Neuronal stem cell (in vitro differentiated cells): ENCODE results near the gene UBE2C.

Experiments used
- DNase-seq: peaks from one replicate; pipeline ENCODE4 v3.0.0-alpha.2; 2013; ENCODE audit warnings: low spot score
- H2AFZ ChIP-seq: one replicate; pipeline ENCODE4 v1.6.1; 2013; ENCODE audit warnings: mild to moderate bottlenecking, low read length, inconsistent platforms
- H2AK5ac ChIP-seq: 2 replicates; pipeline ENCODE4 v1.6.1; 2013; ENCODE audit warnings: low read depth, mild to moderate bottlenecking, inconsistent platforms, low read length, moderate library complexity, mixed read lengths
- H2BK120ac ChIP-seq: 2 replicates; pipeline ENCODE4 v1.6.1; 2013; ENCODE audit warnings: low read depth, mild to moderate bottlenecking, inconsistent platforms, low read length, moderate library complexity, mixed read lengths
- H2BK12ac ChIP-seq: one replicate; pipeline ENCODE4 v1.6.1; 2013; ENCODE audit warnings: low read length, inconsistent platforms
- H2BK15ac ChIP-seq: 2 replicates; pipeline ENCODE4 v1.6.1; 2013; ENCODE audit warnings: mild to moderate bottlenecking, low read length, inconsistent platforms, mixed read lengths
- H2BK5ac ChIP-seq: one replicate; pipeline ENCODE4 v1.6.1; 2013; ENCODE audit warnings: inconsistent platforms, mild to moderate bottlenecking, low read length, moderate library complexity
- H3K14ac ChIP-seq: one replicate; pipeline ENCODE4 v1.6.1; 2013; ENCODE audit warnings: low read length, inconsistent platforms
- H3K18ac ChIP-seq: 2 replicates; pipeline ENCODE4 v1.6.1; 2013; ENCODE audit warnings: low read length, inconsistent platforms
- H3K23ac ChIP-seq: 2 replicates; pipeline ENCODE4 v1.6.1; 2013; ENCODE audit warnings: low read depth, mild to moderate bottlenecking, mixed read lengths, low read length, inconsistent platforms; ENCODE audit not compliant: poor library complexity
- H3K27ac ChIP-seq: replicated peaks from 3 replicates; pipeline ENCODE4 v1.5.1; 2013; ENCODE audit warnings: low read length, inconsistent platforms
- H3K27me3 ChIP-seq, 3 experiments: 2 replicates each; pipeline ENCODE4 v1.6.1; 2013; ENCODE audit warnings: low read length in 3 of 3, mild to moderate bottlenecking in 2 of 3, inconsistent platforms in 1 of 3, low read depth in 1 of 3, mixed read lengths in 1 of 3, moderate library complexity in 1 of 3; ENCODE audit not compliant: control insufficient read depth in 3 of 3, insufficient read depth in 3 of 3
- H3K36me3 ChIP-seq, 2 donors: replicated peaks in 1 of 2; 2 replicates each; pipeline ENCODE4 v1.6.1; 2013; ENCODE audit warnings: low read length in 2 of 2; ENCODE audit not compliant: control insufficient read depth in 2 of 2, insufficient read depth in 2 of 2
- H3K4ac ChIP-seq: 2 replicates; pipeline ENCODE4 v1.6.1; 2013; ENCODE audit warnings: inconsistent platforms, mild to moderate bottlenecking, low read length, moderate library complexity
- H3K4me1 ChIP-seq, 2 donors: 1 replicate in 1 of 2; 2 replicates in 1 of 2; pipeline ENCODE4 v1.6.1; 2013; ENCODE audit warnings: low read length in 2 of 2, low read depth in 1 of 2; ENCODE audit not compliant: control insufficient read depth in 2 of 2, insufficient read depth in 1 of 2
- H3K4me2 ChIP-seq: one replicate; pipeline ENCODE4 v1.6.1; 2013; ENCODE audit warnings: mild to moderate bottlenecking, low read length, inconsistent platforms; ENCODE audit not compliant: insufficient read depth, poor library complexity, severe bottlenecking
- H3K4me3 ChIP-seq, 2 donors: 2 replicates each; pipeline ENCODE4 v1.5.1; 2013; ENCODE audit warnings: low read length in 2 of 2, mild to moderate bottlenecking in 2 of 2, inconsistent platforms in 1 of 2, moderate library complexity in 1 of 2
- H3K79me1 ChIP-seq: one replicate; pipeline ENCODE4 v1.6.1; 2013; ENCODE audit warnings: low read depth, mild to moderate bottlenecking, inconsistent platforms, low read length, moderate library complexity
- H3K9ac ChIP-seq: one replicate; pipeline ENCODE4 v1.6.1; 2013; ENCODE audit warnings: mild to moderate bottlenecking, low read depth, low read length, inconsistent platforms; ENCODE audit not compliant: poor library complexity
- H3K9me3 ChIP-seq, 2 donors: replicated peaks in 1 of 2; 2 replicates each; pipeline versions ENCODE3 to v1.6.1; 2013; ENCODE audit warnings: low read length in 2 of 2, mild to moderate bottlenecking in 2 of 2, inconsistent platforms in 1 of 2, low read depth in 1 of 2, mixed read lengths in 1 of 2, moderate library complexity in 1 of 2; ENCODE audit not compliant: control insufficient read depth in 2 of 2, insufficient read depth in 1 of 2
- H4K8ac ChIP-seq: one replicate; pipeline ENCODE4 v1.6.1; 2013; ENCODE audit warnings: low read depth, mild to moderate bottlenecking, inconsistent platforms, low read length, moderate library complexity
- H4K91ac ChIP-seq: one replicate; pipeline ENCODE4 v1.6.1; 2013; ENCODE audit warnings: low read length, low read depth, mild to moderate bottlenecking, inconsistent platforms; ENCODE audit not compliant: poor library complexity
- WGBS, 2 donors: extraction: QIAGEN DNeasy Blood & Tissue Kit; methylation state at CpG; one replicate each; pipeline ENCODE4 v1.1.7; 2013; ENCODE audit warnings: missing lambda C conversion rate in 2 of 2, mixed read lengths in 1 of 2; ENCODE audit not compliant: insufficient read length in 2 of 2, insufficient replicate concordance in 1 of 2; ENCODE audit errors: extremely low coverage in 2 of 2; 5-methylcytosine and 5-hydroxymethylcytosine counted together

UBE2C gene

GRCh38 chr20:45833030-45833882, 20.8 kb downstream of the UBE2C start, which contains the start of gene SNX21:
Gene SNX21 (plus strand): TSS chr20:45833799. CDS start chr20:45833920, 121 bp downstream.
- peaks cover 7 to 12% of the 10 kb centered on the region in 2 donors for H3K4me1 ChIP-seq
- peak within 1 kb of the TSS; percentile 91 for H2AFZ ChIP-seq
- peak within 1 kb of the TSS; percentile 32 for H2BK15ac ChIP-seq
- no peaks in the 10 kb centered on the region for H3K9me3 ChIP-seq
- H3K18ac ChIP-seq, result peak within 1 kb of the TSS; percentile 94
- no peak within 1 kb of the TSS for H2BK12ac ChIP-seq
- peak within 1 kb of the TSS; percentile 33 for H2BK5ac ChIP-seq
- H3K79me1 ChIP-seq, result no peaks in the 10 kb centered on the region
- no peak within 1 kb of the TSS for H4K91ac ChIP-seq
- peak within 1 kb of the TSS; percentile 87 for H3K23ac ChIP-seq
- H3K36me3 ChIP-seq, result peaks cover 0 to 21% of the 10 kb centered on the region in 2 donors
- peak within 1 kb of the TSS; percentile 89 for H3K9ac ChIP-seq
- H3K4me3 ChIP-seq, result peak within 1 kb of the TSS; percentile 69 to 80
- no peak within 1 kb of the TSS for H2BK120ac ChIP-seq
- H3K27me3 ChIP-seq, result no peaks in the 10 kb centered on the region
- WGBS, 2 donors, result no CpG with 5 or more reads among the region's 35 CpGs
- peak within 1 kb of the TSS; percentile 66 for H3K4me2 ChIP-seq
- peak within 1 kb of the TSS; percentile 57 for H3K14ac ChIP-seq
- H3K4ac ChIP-seq, result no peak within 1 kb of the TSS
- H3K27ac ChIP-seq, result peak within 1 kb of the TSS; percentile 72
- peak within 1 kb of the TSS; percentile 48 for H2AK5ac ChIP-seq
- no peak for DNase-seq
- H4K8ac ChIP-seq, result peak within 1 kb of the TSS; percentile 19

DNA sequence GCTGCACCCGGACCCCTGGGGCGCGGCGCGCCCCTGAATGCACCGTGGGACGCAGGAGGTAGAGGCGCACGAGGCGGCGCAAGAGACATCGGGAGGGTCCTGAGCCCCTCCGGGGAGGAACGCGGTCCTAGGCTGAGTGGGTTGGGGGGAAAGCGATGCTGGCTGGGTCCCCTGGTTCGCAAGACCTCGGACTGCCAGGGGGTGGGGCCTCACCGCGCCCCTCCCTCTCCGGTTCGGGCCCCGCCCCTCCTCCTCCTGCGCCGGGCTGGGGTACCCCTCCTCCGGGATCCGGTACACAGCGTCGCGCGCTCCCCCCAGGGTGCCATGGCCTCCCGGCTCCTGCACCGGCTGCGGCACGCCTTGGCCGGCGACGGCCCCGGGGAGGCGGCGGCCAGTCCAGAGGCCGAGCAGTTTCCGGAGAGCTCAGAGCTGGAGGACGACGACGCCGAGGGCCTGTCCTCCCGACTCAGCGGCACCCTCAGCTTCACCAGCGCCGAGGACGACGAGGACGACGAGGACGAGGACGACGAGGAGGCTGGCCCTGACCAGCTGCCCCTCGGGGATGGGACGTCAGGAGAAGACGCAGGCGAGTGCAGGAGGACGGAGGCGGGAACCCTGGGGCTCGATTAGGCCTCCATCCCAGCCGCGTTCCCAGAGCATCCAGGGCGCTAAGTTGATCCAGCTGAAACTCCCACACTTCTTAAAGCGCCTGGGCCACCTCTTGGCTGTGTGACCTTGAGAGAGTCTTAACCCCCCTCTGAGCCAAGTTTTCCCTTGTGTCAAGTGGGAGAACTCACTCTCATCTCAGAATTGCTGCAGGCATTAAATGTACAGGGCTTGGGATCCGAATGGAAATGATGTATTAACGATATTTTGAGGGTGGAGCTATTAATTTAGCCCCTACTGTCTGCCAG, 21.7 kb downstream of the UBE2C start:
- no peaks in the 10 kb centered on the region for H3K9me3 ChIP-seq
- peak overlapping the region; percentile 69 to 80 for H3K4me3 ChIP-seq
- no peak overlapping the region for H2BK120ac ChIP-seq
- peak overlapping the region; percentile 91 for H2AFZ ChIP-seq
- no CpG with 5 or more reads among the region's 71 CpGs for WGBS, 2 donors
- no peaks in the 10 kb centered on the region for H3K79me1 ChIP-seq
- H3K14ac ChIP-seq, result peak overlapping the region; percentile 57
- H4K91ac ChIP-seq, result no peak overlapping the region
- peak overlapping the region; percentile 48 for H2AK5ac ChIP-seq
- H3K27ac ChIP-seq, result peak overlapping the region; percentile 72
- peak overlapping the region; percentile 89 for H3K9ac ChIP-seq
- H3K4me1 ChIP-seq, result peaks cover 5 to 8% of the 10 kb centered on the region in 2 donors
- no peaks in the 10 kb centered on the region for H3K27me3 ChIP-seq
- no peak overlapping the region for H2BK12ac ChIP-seq
- peak overlapping the region; percentile 33 for H2BK5ac ChIP-seq
- H3K23ac ChIP-seq, result peak overlapping the region; percentile 87
- H3K36me3 ChIP-seq, result peaks cover 0 to 21% of the 10 kb centered on the region in 2 donors
- DNase-seq, result peak; percentile 77
- peak overlapping the region; percentile 19 for H4K8ac ChIP-seq
- H3K4ac ChIP-seq, result no peak overlapping the region
- H2BK15ac ChIP-seq, result peak overlapping the region; percentile 32
- peak overlapping the region; percentile 94 for H3K18ac ChIP-seq
- peak overlapping the region; percentile 66 for H3K4me2 ChIP-seq

GRCh38 chr20:45834797-45835161, 22.3 kb downstream of the UBE2C start:
- no peak overlapping the region for H3K4me2 ChIP-seq
- no peaks in the 10 kb centered on the region for H3K27me3 ChIP-seq
- peak overlapping the region; percentile 33 for H2BK5ac ChIP-seq
- no peak overlapping the region for H4K8ac ChIP-seq
- peaks cover 0 to 23% of the 10 kb centered on the region in 2 donors for H3K36me3 ChIP-seq
- no peak overlapping the region for H3K18ac ChIP-seq
- no peak for DNase-seq
- H3K14ac ChIP-seq, result no peak overlapping the region
- no peaks in the 10 kb centered on the region for H3K9me3 ChIP-seq
- H3K4me3 ChIP-seq, result peak overlapping the region in 1 of 2 donors; percentile 69
- H2AFZ ChIP-seq, result no peak overlapping the region
- no peak overlapping the region for H2BK12ac ChIP-seq
- no peak overlapping the region for H2BK15ac ChIP-seq
- H3K4me1 ChIP-seq, result peaks cover 5 to 8% of the 10 kb centered on the region in 2 donors
- WGBS, 2 donors, result no CpG with 5 or more reads among the region's 14 CpGs
- H3K79me1 ChIP-seq, result no peaks in the 10 kb centered on the region
- H3K27ac ChIP-seq, result no peak overlapping the region
- no peak overlapping the region for H3K9ac ChIP-seq
- H2BK120ac ChIP-seq, result no peak overlapping the region
- no peak overlapping the region for H3K4ac ChIP-seq
- H2AK5ac ChIP-seq, result peak overlapping the region; percentile 7
- H3K23ac ChIP-seq, result peak overlapping the region; percentile 18
- no peak overlapping the region for H4K91ac ChIP-seq
